Neural crest cell (in vitro differentiated cells): ENCODE data around the gene ERMN. TPM values are rescaled to one million over a fixed set of nuclear protein-coding genes. Genes with fewer than 3 reads are reported as not detected.

Experiments
- DNase-seq: peaks from one replicate; pipeline ENCODE4 v3.0.0; 2021; ENCODE audit warnings: low read depth, mixed read lengths, low spot score
- H3K27ac Mint-ChIP-seq: one replicate; pipeline ENCODE4 v1.8.0; 2021; ENCODE audit warnings: mild to moderate bottlenecking, mixed read lengths; ENCODE audit not compliant: unreplicated experiment
- H3K27me3 Mint-ChIP-seq: 2 replicates; pipeline ENCODE4 v1.8.0; 2021; ENCODE audit warnings: low read depth, mild to moderate bottlenecking, mixed read lengths
- H3K36me3 Mint-ChIP-seq: 2 replicates; pipeline ENCODE4 v1.8.0; 2021; ENCODE audit warnings: low read depth, mild to moderate bottlenecking, mixed read lengths
- H3K4me1 Mint-ChIP-seq: 2 replicates; pipeline ENCODE4 v1.8.0; 2021; ENCODE audit warnings: mixed read lengths
- H3K4me3 Mint-ChIP-seq: one replicate; pipeline ENCODE4 v1.8.0; 2021; ENCODE audit warnings: mild to moderate bottlenecking, mixed read lengths
- H3K9me3 Mint-ChIP-seq: 2 replicates; pipeline ENCODE4 v1.8.0; 2021; ENCODE audit warnings: mixed read lengths
- CTCF ChIP-seq: fragments of 200-600 bp; sonication (generic); conservative IDR thresholded peaks from 2 replicates; pipeline ENCODE4 v1.5.0; 2021; ENCODE audit warnings: antibody characterized with exemption, mild to moderate bottlenecking
- total RNA-seq: library from RNA; stranded (reverse); gene quantifications from 2 replicates; pipeline ENCODE4 v1.2.1, GENCODE V29; 2021

The ERMN gene
- total RNA-seq, 1 donor from 2014 or later, result 0.44 TPM

- peaks cover 32% of the 10 kb centered on the region for H3K27me3 Mint-ChIP-seq
- H3K9me3 Mint-ChIP-seq, result no peaks in the 10 kb centered on the region
- peaks cover 28% of the 10 kb centered on the region for H3K4me1 Mint-ChIP-seq
- H3K36me3 Mint-ChIP-seq, result no peaks in the 10 kb centered on the region
- no peak overlapping the region for H3K27ac Mint-ChIP-seq
- no peak overlapping the region for H3K4me3 Mint-ChIP-seq
- no peak for DNase-seq
- TF ChIP-seq CTCF, result no peak
These were observed 4.2 kb downstream of the ERMN start for GRCh38 chr2:157321466-157321865.

- no peaks in the 10 kb centered on the region for H3K9me3 Mint-ChIP-seq
- TF ChIP-seq CTCF, result no peak
- H3K36me3 Mint-ChIP-seq, result no peaks in the 10 kb centered on the region
- H3K4me3 Mint-ChIP-seq, result no peak overlapping the region
- no peak overlapping the region for H3K27ac Mint-ChIP-seq
- H3K4me1 Mint-ChIP-seq, result peaks cover 18% of the 10 kb centered on the region
- H3K27me3 Mint-ChIP-seq, result peaks cover 25% of the 10 kb centered on the region
- DNase-seq, result no peak
These were observed 5.2 kb downstream of the ERMN start for GRCh38 chr2:157320409-157320808.

GRCh38 chr2:157319795-157320194, 5.8 kb downstream of the ERMN start:
- Mint-ChIP-seq H3K27ac (no peak overlapping the region), H3K36me3 (no peaks in the 10 kb centered on the region), H3K4me3 (no peak overlapping the region), H3K9me3 (no peaks in the 10 kb centered on the region), H3K27me3 (peaks cover 23% of the 10 kb centered on the region), H3K4me1 (peaks cover 15% of the 10 kb centered on the region)
- TF ChIP-seq CTCF, result no peak
- DNase-seq, result no peak

- Mint-ChIP-seq H3K27me3 (peaks cover 23% of the 10 kb centered on the region), H3K9me3 (no peaks in the 10 kb centered on the region), H3K27ac (no peak overlapping the region), H3K4me3 (no peak overlapping the region), H3K4me1 (peaks cover 15% of the 10 kb centered on the region), H3K36me3 (no peaks in the 10 kb centered on the region)
- no peak for DNase-seq
- TF ChIP-seq CTCF, result no peak
These were observed 6.7 kb downstream of the ERMN start for GRCh38 chr2:157318884-157319283.

DNA sequence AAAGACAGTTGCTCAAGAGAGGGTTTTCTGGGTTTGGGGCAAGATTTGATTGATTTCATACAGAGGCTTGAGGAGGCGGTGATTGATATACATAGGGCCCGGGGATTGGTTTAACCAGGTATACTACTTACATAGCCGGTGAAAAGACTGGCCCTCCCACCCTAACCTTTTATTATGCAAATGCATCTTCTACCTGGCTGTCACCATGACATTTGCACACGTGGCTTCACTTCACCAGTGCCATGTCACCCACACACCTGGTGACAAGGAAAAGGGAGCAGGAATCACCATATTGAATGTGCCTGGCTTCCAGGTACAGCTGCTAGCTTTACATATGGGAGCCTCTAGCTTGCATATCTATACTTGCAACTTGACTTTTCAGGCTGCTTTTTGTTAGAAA, 9.7 kb downstream of the ERMN start:
- no peak for TF ChIP-seq CTCF
- Mint-ChIP-seq H3K4me3 (no peak overlapping the region), H3K27ac (no peak overlapping the region), H3K36me3 (no peaks in the 10 kb centered on the region), H3K4me1 (peaks cover 9% of the 10 kb centered on the region), H3K9me3 (no peaks in the 10 kb centered on the region), H3K27me3 (peaks cover 9% of the 10 kb centered on the region)
- no peak for DNase-seq
